ENCODE results near the gene SPAG16.

GRCh38 chr2:214322662-214323061, 1038.4 kb downstream of the SPAG16 start:
- TF ChIP-seq CTCF (conservative IDR thresholded peaks at IDR 0.05; ENCODE audit: low read length) (no peak), EZH2phosphoT487 (IDR thresholded peaks at IDR 0.05; ENCODE audit: borderline replicate concordance) (no peak)
